Muscle layer of duodenum (tissue), 2 donors: ENCODE results near the gene DBF4B.
A peak's percentile ranks its signal among the peaks of the same experiment; 100 is the strongest.

Experiments used
- H3K27ac ChIP-seq: one replicate; pipeline ENCODE4 v1.7.0; 2013; ENCODE audit warnings: mild to moderate bottlenecking, low read length
- H3K27me3 ChIP-seq: one replicate; pipeline ENCODE4 v1.7.0; 2013; ENCODE audit warnings: low read depth, mild to moderate bottlenecking, control low read depth, low read length
- H3K36me3 ChIP-seq, 2 donors: one replicate each; pipeline ENCODE4 v1.7.0; 2013; ENCODE audit warnings: low read length in 2 of 2, control low read depth in 1 of 2, mild to moderate bottlenecking in 1 of 2; ENCODE audit not compliant: insufficient read depth in 2 of 2, control insufficient read depth in 1 of 2
- H3K4me1 ChIP-seq, 2 donors: one replicate each; pipeline ENCODE4 v1.7.0; 2013; ENCODE audit warnings: low read length in 2 of 2, mild to moderate bottlenecking in 2 of 2, control low read depth in 1 of 2, moderate library complexity in 1 of 2; ENCODE audit not compliant: insufficient read depth in 2 of 2, control insufficient read depth in 1 of 2
- H3K4me3 ChIP-seq, 2 donors: one replicate each; pipeline ENCODE4 v1.7.0; 2013; ENCODE audit warnings: low read length in 2 of 2, low read depth in 1 of 2, mild to moderate bottlenecking in 1 of 2
- H3K9me3 ChIP-seq, 2 donors: one replicate each; pipeline ENCODE4 v1.7.0; 2013; ENCODE audit warnings: low read length in 2 of 2, control low read depth in 1 of 2, mild to moderate bottlenecking in 1 of 2; ENCODE audit not compliant: control insufficient read depth in 1 of 2
- donor health status: healthy.

The DBF4B gene

GRCh38 chr17:44780845-44781480 lies 72.5 kb downstream of the DBF4B start:
- H3K36me3 ChIP-seq, result no peaks in the 10 kb centered on the region
- H3K27me3 ChIP-seq, result no peaks in the 10 kb centered on the region
- H3K4me1 ChIP-seq, result peaks cover 0 to 38% of the 10 kb centered on the region in 2 donors
- H3K9me3 ChIP-seq, result no peaks in the 10 kb centered on the region
- H3K27ac ChIP-seq, result no peak overlapping the region
- no peak overlapping the region for H3K4me3 ChIP-seq

- H3K9me3 ChIP-seq, result no peaks in the 10 kb centered on the region
- H3K4me3 ChIP-seq, result peak overlapping the region in 1 of 2 donors; percentile 6
- no peaks in the 10 kb centered on the region for H3K36me3 ChIP-seq
- peak overlapping the region; percentile 39 for H3K27ac ChIP-seq
- H3K4me1 ChIP-seq, result peaks cover 0 to 36% of the 10 kb centered on the region in 2 donors
- no peaks in the 10 kb centered on the region for H3K27me3 ChIP-seq
These were observed 73.3 kb downstream of the DBF4B start for GRCh38 chr17:44781551-44782325.

- Histone ChIP-seq H3K4me1 (peaks cover 0 to 43% of the 10 kb centered on the region in 2 donors), H3K36me3 (no peaks in the 10 kb centered on the region), H3K4me3 (peak overlapping the region in 1 of 2 donors; percentile 6), H3K9me3 (no peaks in the 10 kb centered on the region), H3K27ac (peak overlapping the region; percentile 39), H3K27me3 (no peaks in the 10 kb centered on the region)
These were observed 73.9 kb downstream of the DBF4B start for GRCh38 chr17:44782326-44782850.

- H3K4me1 ChIP-seq, result peaks cover 0 to 30% of the 10 kb centered on the region in 2 donors
- no peak overlapping the region for H3K27ac ChIP-seq
- no peak overlapping the region for H3K4me3 ChIP-seq
- no peaks in the 10 kb centered on the region for H3K36me3 ChIP-seq
- no peaks in the 10 kb centered on the region for H3K9me3 ChIP-seq
- no peaks in the 10 kb centered on the region for H3K27me3 ChIP-seq
These were observed 77.5 kb downstream of the DBF4B start for GRCh38 chr17:44785921-44786320.

- no peak overlapping the region for H3K27ac ChIP-seq
- no peaks in the 10 kb centered on the region for H3K36me3 ChIP-seq
- no peaks in the 10 kb centered on the region for H3K27me3 ChIP-seq
- no peaks in the 10 kb centered on the region for H3K9me3 ChIP-seq
- H3K4me1 ChIP-seq, result peaks cover 0 to 26% of the 10 kb centered on the region in 2 donors
- no peak overlapping the region for H3K4me3 ChIP-seq
These were observed 78.2 kb downstream of the DBF4B start for GRCh38 chr17:44786551-44787081.

GRCh38 chr17:44787271-44787940 lies 78.9 kb downstream of the DBF4B start:
- H3K9me3 ChIP-seq, result no peaks in the 10 kb centered on the region
- no peak overlapping the region for H3K27ac ChIP-seq
- H3K4me3 ChIP-seq, result no peak overlapping the region
- H3K36me3 ChIP-seq, result no peaks in the 10 kb centered on the region
- H3K4me1 ChIP-seq, result peaks cover 0 to 18% of the 10 kb centered on the region in 2 donors
- no peaks in the 10 kb centered on the region for H3K27me3 ChIP-seq

- Histone ChIP-seq H3K36me3 (no peaks in the 10 kb centered on the region), H3K27me3 (no peaks in the 10 kb centered on the region), H3K4me3 (no peak overlapping the region), H3K4me1 (peaks cover 0 to 12% of the 10 kb centered on the region in 2 donors), H3K9me3 (no peaks in the 10 kb centered on the region), H3K27ac (no peak overlapping the region)
These were observed 79.7 kb downstream of the DBF4B start for GRCh38 chr17:44788139-44788538.

GRCh38 chr17:44792276-44792675 lies 83.8 kb downstream of the DBF4B start:
- no peaks in the 10 kb centered on the region for H3K36me3 ChIP-seq
- peaks cover 0 to 10% of the 10 kb centered on the region in 2 donors for H3K4me1 ChIP-seq
- no peak overlapping the region for H3K4me3 ChIP-seq
- H3K27ac ChIP-seq, result no peak overlapping the region
- no peaks in the 10 kb centered on the region for H3K27me3 ChIP-seq
- H3K9me3 ChIP-seq, result no peaks in the 10 kb centered on the region

GRCh38 chr17:44793885-44794842 lies 85.7 kb downstream of the DBF4B start:
- Histone ChIP-seq H3K9me3 (no peaks in the 10 kb centered on the region), H3K27ac (peak overlapping the region; percentile 78), H3K4me3 (peak overlapping the region; percentile 16 to 19), H3K36me3 (no peaks in the 10 kb centered on the region), H3K4me1 (peaks cover 0 to 13% of the 10 kb centered on the region in 2 donors), H3K27me3 (no peaks in the 10 kb centered on the region)

GRCh38 chr17:44794851-44795413 lies 86.5 kb downstream of the DBF4B start:
- H3K27ac ChIP-seq, result peak overlapping the region; percentile 78
- peak overlapping the region; percentile 16 to 19 for H3K4me3 ChIP-seq
- peaks cover 0 to 13% of the 10 kb centered on the region in 2 donors for H3K4me1 ChIP-seq
- H3K27me3 ChIP-seq, result no peaks in the 10 kb centered on the region
- no peaks in the 10 kb centered on the region for H3K9me3 ChIP-seq
- H3K36me3 ChIP-seq, result no peaks in the 10 kb centered on the region
